GM18867 (cell line): ENCODE measurements around the gene LYST.

Experiments
- ATAC-seq: cut with Tn5 transposase; IDR thresholded peaks from one replicate; pipeline ENCODE4 v1.9.1; 2021; ENCODE audit warnings: mild to moderate bottlenecking, moderate library complexity; ENCODE audit not compliant: unreplicated experiment

The LYST gene

GRCh38 chr1:235614442-235614954, 252.2 kb downstream of the LYST start:
- ATAC-seq: no peak

- no peak for ATAC-seq
Observed at GRCh38 chr1:235613602-235614001, 253.1 kb downstream of the LYST start.

GRCh38 chr1:235612761-235613160, 253.9 kb downstream of the LYST start:
- ATAC-seq: no peak
